ENCODE results near the gene D2HGDH.

DNA sequence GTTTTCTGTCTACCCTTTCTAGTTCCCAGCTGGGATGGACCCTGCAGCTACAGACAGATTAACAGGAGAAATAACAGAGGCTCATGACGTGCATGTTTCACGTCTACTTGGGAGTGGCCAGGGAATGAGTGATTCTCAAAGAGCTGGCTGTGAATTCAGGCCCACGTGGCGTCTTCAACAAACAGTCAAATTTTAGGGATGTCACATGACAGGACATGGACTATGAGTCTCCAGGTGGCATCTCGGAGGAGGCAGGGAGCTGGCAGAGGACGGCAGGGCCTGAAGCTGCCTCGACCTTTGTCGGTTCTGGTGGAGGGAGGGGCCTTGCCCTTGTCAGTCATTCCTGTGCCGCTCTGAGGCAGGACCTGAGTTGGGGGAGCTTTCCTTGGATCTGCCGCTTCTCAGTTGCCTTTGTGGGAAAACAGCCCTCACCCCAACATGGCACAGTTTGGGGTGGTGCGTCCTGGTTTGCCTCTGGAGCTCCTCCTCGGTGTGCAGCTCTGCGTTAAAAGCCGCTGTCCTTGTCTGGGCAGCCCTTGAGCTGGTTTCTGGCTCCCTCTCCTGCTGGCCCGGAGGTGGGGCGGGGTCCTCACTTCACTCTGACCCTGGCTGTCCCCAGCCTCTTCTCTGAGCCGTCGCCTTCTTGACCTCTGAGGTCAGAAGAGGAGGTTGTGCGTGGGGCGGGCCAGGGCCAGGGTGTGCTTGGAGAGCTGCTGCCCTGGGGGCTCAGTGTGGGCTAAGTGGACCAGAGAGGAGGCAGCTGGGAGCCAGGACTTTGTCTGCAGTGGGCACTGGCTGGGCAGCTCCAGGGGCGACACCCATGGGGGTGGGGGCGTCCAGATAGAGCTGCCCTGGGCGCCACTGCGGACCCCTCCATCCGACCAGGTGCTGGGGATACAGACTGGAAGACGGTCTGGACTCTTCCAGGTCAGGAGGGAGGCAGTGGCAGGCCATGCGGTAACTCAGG is 30.1 kb downstream of the D2HGDH start:
- TF ChIP-seq POLR2AphosphoS5 (IDR thresholded peaks at IDR 0.05; ENCODE audit: borderline replicate concordance, low read depth, low read length) (no peak), EZH2 (IDR thresholded peaks at IDR 0.05) (no peak), FOXP2 (optimal IDR thresholded peaks at IDR 0.05; ENCODE audit: control extremely low read depth, extremely low read length, insufficient read depth) (no peak)
